GM23338 (cell line): ENCODE data around the gene SEMA5A. TPM values are rescaled to one million over a fixed set of nuclear protein-coding genes. Genes with fewer than 3 reads are reported as not detected.

Source experiments
- ATAC-seq: fragments of 200-7000 bp; cut with Tn5 transposase; 3 replicates; pipeline ENCODE4 v1.9.1; 2020
- DNase-seq: peaks from one replicate; pipeline ENCODE4 v3.0.0-alpha.2; 2015; ENCODE audit warnings: low spot score
- H2AFZ ChIP-seq: fragments of 200-600 bp; sonication (generic); 2 replicates; pipeline ENCODE4 v1.8.0; 2016; ENCODE audit warnings: antibody characterized with exemption, mild to moderate bottlenecking, moderate library complexity
- H3F3A ChIP-seq: fragments of 200-600 bp; sonication (generic); replicated peaks from 2 replicates; pipeline ENCODE4 v1.8.0; 2017; ENCODE audit warnings: antibody characterized with exemption, mixed run types, low read depth
- H3K27ac ChIP-seq: fragments of 200-600 bp; sonication (generic); 2 replicates; pipeline ENCODE4 v1.6.1; 2016; ENCODE audit warnings: low read depth
- H3K27me3 ChIP-seq: fragments of 200-600 bp; sonication (generic); 2 replicates; pipeline ENCODE4 v1.8.0; 2016; ENCODE audit warnings: mild to moderate bottlenecking, mixed run types, moderate library complexity; ENCODE audit not compliant: insufficient read depth
- H3K36me3 ChIP-seq: fragments of 200-600 bp; sonication (generic); 2 replicates; pipeline ENCODE4 v1.8.0; 2016; ENCODE audit warnings: mild to moderate bottlenecking; ENCODE audit not compliant: insufficient read depth
- H3K4me1 ChIP-seq: fragments of 200-600 bp; sonication (generic); 2 replicates; pipeline ENCODE4 v1.8.0; 2016; ENCODE audit warnings: mild to moderate bottlenecking, moderate library complexity; ENCODE audit not compliant: insufficient read depth
- H3K4me2 ChIP-seq: fragments of 200-600 bp; sonication (generic); 2 replicates; pipeline ENCODE4 v1.7.1; 2017; ENCODE audit warnings: mixed run types
- H3K4me3 ChIP-seq: fragments of 200-600 bp; sonication (generic); 2 replicates; pipeline ENCODE4 v1.6.1; 2016; ENCODE audit warnings: mixed run types
- H3K79me2 ChIP-seq: fragments of 200-600 bp; sonication (generic); replicated peaks from 2 replicates; pipeline ENCODE4 v1.8.0; 2017; ENCODE audit warnings: mild to moderate bottlenecking; ENCODE audit not compliant: insufficient read depth
- H3K9me2 ChIP-seq: fragments of 200-600 bp; sonication (generic); 2 replicates; pipeline ENCODE4 v1.8.0; 2017; ENCODE audit not compliant: insufficient read depth
- H4K20me1 ChIP-seq: fragments of 200-600 bp; sonication (generic); replicated peaks from 2 replicates; pipeline ENCODE4 v1.8.0; 2017; ENCODE audit warnings: mild to moderate bottlenecking; ENCODE audit not compliant: insufficient read depth
- H3K27ac Mint-ChIP-seq: 2 replicates; pipeline ENCODE4 v1.8.0; 2020; ENCODE audit warnings: inconsistent platforms, mild to moderate bottlenecking, moderate library complexity, mixed read lengths
- H3K27me3 Mint-ChIP-seq: 3 replicates; pipeline ENCODE4 v1.8.0; 2022; ENCODE audit warnings: low read depth, mild to moderate bottlenecking, moderate library complexity, mixed read lengths, inconsistent platforms; ENCODE audit not compliant: insufficient read depth, poor library complexity
- H3K36me3 Mint-ChIP-seq: 3 replicates; pipeline ENCODE4 v1.8.0; 2021; ENCODE audit warnings: low read depth, mild to moderate bottlenecking, inconsistent platforms, moderate library complexity, mixed read lengths
- H3K4me1 Mint-ChIP-seq: 3 replicates; pipeline ENCODE4 v1.8.0; 2020; ENCODE audit warnings: mild to moderate bottlenecking, inconsistent platforms, mixed read lengths
- H3K4me3 Mint-ChIP-seq: 3 replicates; pipeline ENCODE4 v1.8.0; 2021; ENCODE audit warnings: moderate library complexity, mild to moderate bottlenecking, inconsistent platforms, mixed read lengths
- H3K9me3 Mint-ChIP-seq: 3 replicates; pipeline ENCODE4 v1.8.0; 2020; ENCODE audit warnings: moderate library complexity, mild to moderate bottlenecking, inconsistent platforms, mixed read lengths
- CREB1 ChIP-seq: fragments of 250-450 bp; sonication (Bioruptor Pico); IDR thresholded peaks from 2 replicates; pipeline ENCODE4 v1.5.0; 2020; ENCODE audit warnings: low read depth, mild to moderate bottlenecking, moderate library complexity
- CTCF ChIP-seq, 2 experiments: fragments of 200-600 bp in 1 of 2; sonication (generic) in 1 of 2; conservative IDR thresholded peaks; 2 replicates each; pipeline versions ENCODE4 v1.5.1 to v1.6.1; 2016 to 2017; ENCODE audit warnings: antibody characterized with exemption in 2 of 2, low read depth in 2 of 2, mild to moderate bottlenecking in 2 of 2, moderate library complexity in 1 of 2
- ETS1 ChIP-seq: IDR thresholded peaks from 2 replicates; pipeline ENCODE4 v1.6.1; 2016; ENCODE audit warnings: antibody characterized with exemption
- EZH2 ChIP-seq: fragments of 200-600 bp; sonication (generic); IDR thresholded peaks from one replicate; pipeline ENCODE4 v1.8.0; 2017; ENCODE audit warnings: antibody characterized with exemption, mild to moderate bottlenecking, low read depth; ENCODE audit not compliant: unreplicated experiment
- EZH2phosphoT487 ChIP-seq: fragments of 200-600 bp; sonication (generic); IDR thresholded peaks from one replicate; pipeline ENCODE4 v1.8.1; 2018; ENCODE audit warnings: antibody characterized with exemption; ENCODE audit not compliant: unreplicated experiment
- JUNB ChIP-seq: IDR thresholded peaks from one replicate; pipeline ENCODE4 v1.6.1; 2016; ENCODE audit warnings: antibody characterized with exemption; ENCODE audit not compliant: unreplicated experiment
- NANOG ChIP-seq: IDR thresholded peaks from 2 replicates; pipeline ENCODE4 v1.6.1; 2016; ENCODE audit warnings: antibody characterized with exemption, borderline replicate concordance
- POLR2AphosphoS5 ChIP-seq: IDR thresholded peaks from 2 replicates; pipeline ENCODE4 v1.6.1; 2016; ENCODE audit warnings: antibody characterized with exemption, low read depth
- REST ChIP-seq: IDR thresholded peaks from one replicate; pipeline ENCODE4 v1.6.1; 2018; ENCODE audit warnings: antibody characterized with exemption; ENCODE audit not compliant: unreplicated experiment
- STAT1 ChIP-seq: IDR thresholded peaks from one replicate; pipeline ENCODE4 v1.6.1; 2016; ENCODE audit warnings: antibody characterized with exemption; ENCODE audit not compliant: unreplicated experiment
- ZNF114 ChIP-seq: fragments of 250-450 bp; sonication (Bioruptor Pico); IDR thresholded peaks from 2 replicates; pipeline ENCODE4 v1.5.0; 2020; ENCODE audit warnings: mild to moderate bottlenecking, moderate library complexity
- ZNF462 ChIP-seq: fragments of 250-450 bp; sonication (Bioruptor Pico); IDR thresholded peaks from 2 replicates; pipeline ENCODE4 v1.5.0; 2020; ENCODE audit warnings: mild to moderate bottlenecking, moderate library complexity
- polyA plus RNA-seq: library from polyadenylated mRNA; unstranded; fragments of >200 nt; fragmentation: Nextera tagmentation; extraction: Ambion mirVana; gene quantifications from 2 replicates; pipeline ENCODE4 v1.2.1, GENCODE V29; 2016
- total RNA-seq: library from RNA; depleted of rRNA; stranded (reverse); fragments of >200 nt; shearing (Covaris generic); gene quantifications from 2 replicates; pipeline ENCODE4 v1.2.3, GENCODE V29; 2014

Gene SEMA5A
- total and polyA plus RNA-seq, 2 experiments from 2014 or later, result 2.1 to 8.1 TPM

GRCh38 chr5:9033524-9033923 is 512.4 kb downstream of the SEMA5A start (continued):
- TF ChIP-seq STAT1, result no peak
- TF ChIP-seq REST, result no peak
- TF ChIP-seq JUNB, result no peak
- no peak for TF ChIP-seq CTCF (conservative IDR thresholded peaks at IDR 0.05; ENCODE audit: low read depth in 2 of 2)
- no peak for TF ChIP-seq NANOG
- no peak for TF ChIP-seq ETS1
- no peak for TF ChIP-seq POLR2AphosphoS5
- TF ChIP-seq ZNF114 (CRISPR knock-in tag), result no peak
- TF ChIP-seq EZH2, result no peak

GRCh38 chr5:9025942-9026341 is 519.9 kb downstream of the SEMA5A start:
- no peaks in the 10 kb centered on the region for H4K20me1 ChIP-seq
- H2AFZ ChIP-seq, result no peak overlapping the region
- no peaks in the 10 kb centered on the region for H3K27me3 Mint-ChIP-seq
- H3K4me2 ChIP-seq, result no peak overlapping the region
- no peak for ATAC-seq
- peaks cover 47% of the 10 kb centered on the region for H3K9me3 Mint-ChIP-seq
- H3K4me1 Mint-ChIP-seq, result no peaks in the 10 kb centered on the region
- H3K4me3 ChIP-seq, result no peak overlapping the region
- H3K4me3 Mint-ChIP-seq, result no peak overlapping the region
- H3K4me1 ChIP-seq, result no peaks in the 10 kb centered on the region
- H3K36me3 ChIP-seq, result peaks cover 3% of the 10 kb centered on the region; the same call in 1 of the 2 replicates
- peaks cover 6% of the 10 kb centered on the region; the same call in 1 of the 2 replicates for H3K9me2 ChIP-seq
- H3K36me3 Mint-ChIP-seq, result peaks cover 19% of the 10 kb centered on the region
- DNase-seq, result no peak
- no peaks in the 10 kb centered on the region for H3K27me3 ChIP-seq
- H3K27ac ChIP-seq, result no peak overlapping the region
- H3K79me2 ChIP-seq, result no peaks in the 10 kb centered on the region
- H3K27ac Mint-ChIP-seq, result no peak overlapping the region
- H3F3A ChIP-seq, result no peaks in the 10 kb centered on the region
- TF ChIP-seq NANOG, result no peak
- no peak for TF ChIP-seq ZNF462 (CRISPR knock-in tag)
- TF ChIP-seq EZH2phosphoT487, result no peak
- no peak for TF ChIP-seq CREB1 (CRISPR knock-in tag)
- TF ChIP-seq STAT1, result no peak
- no peak for TF ChIP-seq EZH2
- TF ChIP-seq POLR2AphosphoS5, result no peak
